Measurements from ENCODE around the gene FCRL5. TPM values are rescaled to one million over a fixed set of nuclear protein-coding genes. Genes with fewer than 3 reads are reported as not detected.

Gene FCRL5
- polyA plus RNA-seq, 1 experiment: not detected

DNA sequence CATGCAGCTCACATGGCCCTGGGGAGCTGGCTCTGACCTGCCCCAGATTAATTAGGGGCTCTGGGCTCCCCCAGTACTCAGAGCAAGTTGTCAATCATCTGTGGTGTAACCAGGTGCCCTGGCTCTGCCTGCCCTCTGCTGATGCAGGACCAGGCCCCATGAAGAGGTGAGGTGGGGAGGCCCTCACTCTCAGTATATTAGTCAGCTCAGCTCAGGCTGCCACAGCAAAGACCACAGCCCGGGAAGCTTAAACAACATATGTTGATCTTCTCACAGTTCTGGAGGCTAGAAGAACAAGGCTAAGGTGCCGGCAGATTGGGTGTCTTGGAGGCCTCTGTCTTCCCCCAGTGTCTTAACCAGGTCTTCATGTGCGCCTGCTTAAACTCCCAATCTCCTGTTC, 66.5 kb downstream of the FCRL5 start:
- DNase-seq (ENCODE audit: low read depth, low spot score): no peak
- Histone ChIP-seq H3K9me3 (ENCODE audit: control insufficient read depth, insufficient read depth, low read length) (no peaks in the 10 kb centered on the region), H3K4me3 (ENCODE audit: low read depth, low read length) (no peak overlapping the region), H3K27ac (ENCODE audit: low read depth, low read length) (no peak overlapping the region), H3K27me3 (ENCODE audit: control insufficient read depth, insufficient read depth, low read length) (no peaks in the 10 kb centered on the region)
- POLR2A ChIA-PET: no interaction called here
- TF ChIP-seq, protein P1, sequence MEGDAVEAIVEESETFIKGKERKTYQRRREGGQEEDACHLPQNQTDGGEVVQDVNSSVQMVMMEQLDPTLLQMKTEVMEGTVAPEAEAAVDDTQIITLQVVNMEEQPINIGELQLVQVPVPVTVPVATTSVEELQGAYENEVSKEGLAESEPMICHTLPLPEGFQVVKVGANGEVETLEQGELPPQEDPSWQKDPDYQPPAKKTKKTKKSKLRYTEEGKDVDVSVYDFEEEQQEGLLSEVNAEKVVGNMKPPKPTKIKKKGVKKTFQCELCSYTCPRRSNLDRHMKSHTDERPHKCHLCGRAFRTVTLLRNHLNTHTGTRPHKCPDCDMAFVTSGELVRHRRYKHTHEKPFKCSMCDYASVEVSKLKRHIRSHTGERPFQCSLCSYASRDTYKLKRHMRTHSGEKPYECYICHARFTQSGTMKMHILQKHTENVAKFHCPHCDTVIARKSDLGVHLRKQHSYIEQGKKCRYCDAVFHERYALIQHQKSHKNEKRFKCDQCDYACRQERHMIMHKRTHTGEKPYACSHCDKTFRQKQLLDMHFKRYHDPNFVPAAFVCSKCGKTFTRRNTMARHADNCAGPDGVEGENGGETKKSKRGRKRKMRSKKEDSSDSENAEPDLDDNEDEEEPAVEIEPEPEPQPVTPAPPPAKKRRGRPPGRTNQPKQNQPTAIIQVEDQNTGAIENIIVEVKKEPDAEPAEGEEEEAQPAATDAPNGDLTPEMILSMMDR (IDR thresholded peaks at IDR 0.05; ENCODE audit: low read depth, low read length): no peak
- CTCF ChIA-PET: interaction anchor here (1.2 to 1.6 kb wide), 2 partner anchors 10 to 292 kb away, joined by 3 to 5 read pairs; no protein-coding TSS in a partner anchor

DNA sequence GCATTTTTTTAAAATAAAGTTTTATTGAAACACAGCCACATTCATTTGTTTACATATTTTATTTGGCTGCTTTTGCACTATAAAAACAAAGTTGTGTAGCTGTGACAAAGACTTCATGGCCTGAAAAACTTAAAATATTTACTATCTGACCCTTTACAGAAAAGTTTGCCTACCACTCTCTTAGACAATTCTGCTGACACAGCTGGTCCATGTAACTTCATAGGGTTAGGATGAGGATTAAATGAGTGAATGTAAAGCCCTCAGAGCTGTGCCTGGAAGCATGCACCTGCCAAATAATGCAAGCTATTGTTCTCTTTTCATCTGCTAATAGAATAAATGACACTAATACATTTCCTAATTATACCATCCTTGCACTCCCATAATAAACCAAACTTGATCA, 67.7 kb downstream of the FCRL5 start:
- H3K4me3 ChIP-seq (ENCODE audit: low read depth, low read length): no peak overlapping the region
- TF ChIP-seq, protein P1 (IDR thresholded peaks at IDR 0.05; ENCODE audit: low read depth, low read length): no peak
- H3K9me3 ChIP-seq (ENCODE audit: control insufficient read depth, insufficient read depth, low read length): no peaks in the 10 kb centered on the region
- no peak for DNase-seq (ENCODE audit: low read depth, low spot score)
- H3K27ac ChIP-seq (ENCODE audit: low read depth, low read length): no peak overlapping the region
- POLR2A ChIA-PET: no interaction called here
- CTCF ChIA-PET: interaction anchor here (0.9 to 1.9 kb wide), 6 partner anchors 9 to 313 kb away, joined by 3 to 4 read pairs (median 3); no protein-coding TSS in a partner anchor
- H3K27me3 ChIP-seq (ENCODE audit: control insufficient read depth, insufficient read depth, low read length): no peaks in the 10 kb centered on the region

DNA sequence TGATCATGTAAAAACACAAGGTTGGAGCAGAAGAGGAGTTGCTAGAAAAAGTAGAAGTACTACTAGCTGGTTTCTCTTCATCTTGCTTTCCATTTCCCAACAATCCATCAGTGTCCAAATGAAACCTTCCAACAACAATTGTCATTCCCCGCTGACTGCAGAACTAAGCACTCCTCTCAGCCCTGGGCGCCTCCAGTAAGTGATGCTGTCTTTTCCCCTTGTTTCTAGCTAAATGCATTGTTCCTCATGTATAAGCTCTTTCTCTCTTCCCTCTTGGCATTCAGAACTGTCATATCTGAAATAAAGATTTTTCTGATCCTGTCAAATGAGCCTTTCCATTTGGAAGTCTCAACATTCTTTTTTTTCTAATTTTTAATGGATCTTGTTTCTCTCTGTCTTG, 68.7 kb downstream of the FCRL5 start:
- ChIA-PET POLR2A (no interaction called here), CTCF (interaction anchor here (1.0 to 1.9 kb wide), 3 partner anchors 13 to 312 kb away, joined by 3 to 4 read pairs (median 3); no protein-coding TSS in a partner anchor)
- no peak overlapping the region for H3K4me3 ChIP-seq (ENCODE audit: low read depth, low read length)
- DNase-seq (ENCODE audit: low read depth, low spot score): no peak
- TF ChIP-seq, protein P1 (IDR thresholded peaks at IDR 0.05; ENCODE audit: low read depth, low read length): no peak
- no peaks in the 10 kb centered on the region for H3K27me3 ChIP-seq (ENCODE audit: control insufficient read depth, insufficient read depth, low read length)
- H3K27ac ChIP-seq (ENCODE audit: low read depth, low read length): no peak overlapping the region
- H3K9me3 ChIP-seq (ENCODE audit: control insufficient read depth, insufficient read depth, low read length): no peaks in the 10 kb centered on the region

DNA sequence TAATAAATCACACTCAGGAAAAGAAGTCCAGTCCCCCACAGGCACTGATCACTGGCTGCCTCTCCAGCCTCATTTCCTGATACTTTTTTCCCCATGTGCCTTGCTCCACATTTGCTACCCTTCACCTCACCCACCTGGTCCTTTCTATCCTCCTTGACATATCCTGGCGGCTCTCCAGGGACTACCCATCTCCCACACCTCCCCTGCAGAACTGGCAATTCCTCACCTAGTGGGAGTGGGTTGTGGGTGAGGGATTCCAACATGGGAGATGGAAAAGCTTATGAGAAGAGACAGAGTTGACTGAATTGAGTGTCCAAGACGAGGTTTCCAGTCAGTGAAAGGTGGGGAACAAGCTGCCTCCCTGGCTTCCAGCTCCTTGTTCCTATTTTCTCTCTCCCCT, 69.6 kb downstream of the FCRL5 start:
- no peak overlapping the region for H3K27ac ChIP-seq (ENCODE audit: low read depth, low read length)
- H3K9me3 ChIP-seq (ENCODE audit: control insufficient read depth, insufficient read depth, low read length): no peaks in the 10 kb centered on the region
- ChIA-PET CTCF (interaction anchor here (0.6 kb wide), 1 partner anchor 287 kb away, joined by 3 read pairs; no protein-coding TSS in a partner anchor), POLR2A (no interaction called here)
- no peak overlapping the region for H3K4me3 ChIP-seq (ENCODE audit: low read depth, low read length)
- TF ChIP-seq, protein P1 (IDR thresholded peaks at IDR 0.05; ENCODE audit: low read depth, low read length): no peak
- no peak for DNase-seq (ENCODE audit: low read depth, low spot score)
- no peaks in the 10 kb centered on the region for H3K27me3 ChIP-seq (ENCODE audit: control insufficient read depth, insufficient read depth, low read length)

DNA sequence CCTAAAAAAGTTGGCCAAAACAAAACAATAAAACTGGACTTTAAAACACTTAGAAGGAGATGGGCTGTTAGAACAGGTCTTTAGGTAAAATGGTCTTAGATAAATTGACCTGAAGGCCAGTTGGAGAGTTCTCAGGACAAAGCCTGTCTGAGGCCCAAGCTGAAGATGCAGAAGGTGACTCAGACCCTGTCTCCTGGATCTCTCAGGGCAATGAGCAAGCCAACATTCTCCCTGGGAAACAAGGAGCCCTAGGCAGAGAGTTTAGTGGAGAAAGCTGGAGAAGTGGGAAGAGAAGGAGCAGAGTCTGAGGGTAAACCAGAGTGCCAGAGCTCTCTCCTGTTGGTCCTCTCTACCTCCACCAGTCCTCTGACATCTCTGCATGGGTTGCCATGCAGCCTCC, 70.1 kb downstream of the FCRL5 start:
- CTCF ChIA-PET: no interaction called here
- H3K27ac ChIP-seq (ENCODE audit: low read depth, low read length): no peak overlapping the region

More for the DNA sequence above, 70.1 kb downstream of the FCRL5 start:
- POLR2A ChIA-PET: no interaction called here
- Histone ChIP-seq H3K27me3 (ENCODE audit: control insufficient read depth, insufficient read depth, low read length) (no peaks in the 10 kb centered on the region), H3K9me3 (ENCODE audit: control insufficient read depth, insufficient read depth, low read length) (no peaks in the 10 kb centered on the region), H3K4me3 (ENCODE audit: low read depth, low read length) (no peak overlapping the region)
- TF ChIP-seq, protein P1 (IDR thresholded peaks at IDR 0.05; ENCODE audit: low read depth, low read length): no peak
- no peak for DNase-seq (ENCODE audit: low read depth, low spot score)

Measured in AG04450 (cell line).